GM18861 (cell line): ENCODE data around the gene POLR1A.

Experiments
- ATAC-seq: cut with Tn5 transposase; IDR thresholded peaks from one replicate; pipeline ENCODE4 v1.9.1; 2021; ENCODE audit not compliant: unreplicated experiment

Gene POLR1A

GRCh38 chr2:86097114-86097896 lies 8.4 kb downstream of the POLR1A start:
- ATAC-seq: no peak

GRCh38 chr2:86094229-86094628 lies 11.5 kb downstream of the POLR1A start:
- no peak for ATAC-seq

GRCh38 chr2:86087936-86088850 lies 17.5 kb downstream of the POLR1A start:
- ATAC-seq: no peak

- no peak for ATAC-seq
These were observed 22.9 kb downstream of the POLR1A start for GRCh38 chr2:86082756-86083155.

- no peak for ATAC-seq
These were observed 24.0 kb downstream of the POLR1A start for GRCh38 chr2:86081724-86082123.

GRCh38 chr2:86079981-86080911 lies 25.4 kb downstream of the POLR1A start:
- ATAC-seq: peak; percentile 56

GRCh38 chr2:86078774-86079545 lies 26.7 kb downstream of the POLR1A start:
- ATAC-seq: no peak

- ATAC-seq: no peak
These were observed 29.8 kb downstream of the POLR1A start for GRCh38 chr2:86075886-86076285.

GRCh38 chr2:86074811-86075210 lies 30.9 kb downstream of the POLR1A start:
- no peak for ATAC-seq

- ATAC-seq: no peak
These were observed 31.4 kb downstream of the POLR1A start for GRCh38 chr2:86074256-86074655.

- no peak for ATAC-seq
These were observed 32.5 kb downstream of the POLR1A start for GRCh38 chr2:86073225-86073624.

GRCh38 chr2:86072271-86072858 lies 33.3 kb downstream of the POLR1A start:
- ATAC-seq: peak; percentile 64

GRCh38 chr2:86070868-86071267 lies 34.8 kb downstream of the POLR1A start:
- no peak for ATAC-seq

GRCh38 chr2:86069783-86070339 lies 35.8 kb downstream of the POLR1A start:
- ATAC-seq: no peak

GRCh38 chr2:86069091-86069685 lies 36.5 kb downstream of the POLR1A start:
- no peak for ATAC-seq

- ATAC-seq: no peak
These were observed 37.0 kb downstream of the POLR1A start for GRCh38 chr2:86068648-86069047.

GRCh38 chr2:86068136-86068588 lies 37.5 kb downstream of the POLR1A start:
- ATAC-seq: no peak

GRCh38 chr2:86066915-86067314 lies 38.8 kb downstream of the POLR1A start:
- ATAC-seq: no peak

GRCh38 chr2:86066007-86066578 lies 39.6 kb downstream of the POLR1A start:
- no peak for ATAC-seq
